ENCODE data around the gene ATP8A2.

- TF ChIP-seq, protein P1, sequence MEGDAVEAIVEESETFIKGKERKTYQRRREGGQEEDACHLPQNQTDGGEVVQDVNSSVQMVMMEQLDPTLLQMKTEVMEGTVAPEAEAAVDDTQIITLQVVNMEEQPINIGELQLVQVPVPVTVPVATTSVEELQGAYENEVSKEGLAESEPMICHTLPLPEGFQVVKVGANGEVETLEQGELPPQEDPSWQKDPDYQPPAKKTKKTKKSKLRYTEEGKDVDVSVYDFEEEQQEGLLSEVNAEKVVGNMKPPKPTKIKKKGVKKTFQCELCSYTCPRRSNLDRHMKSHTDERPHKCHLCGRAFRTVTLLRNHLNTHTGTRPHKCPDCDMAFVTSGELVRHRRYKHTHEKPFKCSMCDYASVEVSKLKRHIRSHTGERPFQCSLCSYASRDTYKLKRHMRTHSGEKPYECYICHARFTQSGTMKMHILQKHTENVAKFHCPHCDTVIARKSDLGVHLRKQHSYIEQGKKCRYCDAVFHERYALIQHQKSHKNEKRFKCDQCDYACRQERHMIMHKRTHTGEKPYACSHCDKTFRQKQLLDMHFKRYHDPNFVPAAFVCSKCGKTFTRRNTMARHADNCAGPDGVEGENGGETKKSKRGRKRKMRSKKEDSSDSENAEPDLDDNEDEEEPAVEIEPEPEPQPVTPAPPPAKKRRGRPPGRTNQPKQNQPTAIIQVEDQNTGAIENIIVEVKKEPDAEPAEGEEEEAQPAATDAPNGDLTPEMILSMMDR (IDR thresholded peaks at IDR 0.05), result no peak
- TF ChIP-seq POLR2A (IDR thresholded peaks at IDR 0.05), result no peak
- TF ChIP-seq EP300 (IDR thresholded peaks at IDR 0.05), result no peak
Observed at GRCh38 chr13:25417535-25417934, 45.8 kb downstream of the ATP8A2 start.
